Suprapubic skin (tissue), 4 donors: Measurements from ENCODE around the gene TDP1. TPM values are rescaled to one million over a fixed set of nuclear protein-coding genes. Genes with fewer than 3 reads are reported as not detected.
A peak's percentile ranks its signal among the peaks of the same experiment; 100 is the strongest.

Experiments
- DNase-seq, 2 donors: peaks; one replicate each; pipeline ENCODE4 v3.0.0-alpha.2; 2019; ENCODE audit warnings: low spot score in 2 of 2
- H3K27ac ChIP-seq: fragments of 200-600 bp; sonication (generic); one replicate; pipeline ENCODE4 v1.5.1; 2019
- H3K27me3 ChIP-seq: fragments of 200-600 bp; sonication (generic); one replicate; pipeline ENCODE4 v1.5.1; 2019
- H3K36me3 ChIP-seq: fragments of 200-600 bp; sonication (generic); one replicate; pipeline ENCODE4 v1.5.1; 2019
- H3K4me1 ChIP-seq: fragments of 200-600 bp; sonication (generic); one replicate; pipeline ENCODE4 v1.5.1; 2019
- H3K4me3 ChIP-seq: fragments of 200-600 bp; sonication (generic); one replicate; pipeline ENCODE4 v1.5.1; 2019; ENCODE audit warnings: mild to moderate bottlenecking
- H3K9me3 ChIP-seq: fragments of 200-600 bp; sonication (generic); one replicate; pipeline ENCODE4 v1.5.1; 2019
- CTCF ChIP-seq, 2 donors: fragments of 200-600 bp in 1 of 2; fragments of 450-650 bp in 1 of 2; sonication (generic) in 1 of 2; IDR thresholded peaks; one replicate each; pipeline ENCODE4 v1.5.1; 2016 to 2019; ENCODE audit warnings: antibody characterized with exemption in 2 of 2, mild to moderate bottlenecking in 1 of 2, moderate library complexity in 1 of 2
- EP300 ChIP-seq: sonication (generic); formaldehyde crosslinking; IDR thresholded peaks from one replicate; pipeline ENCODE4 v1.6.1; 2017; ENCODE audit warnings: antibody characterized with exemption
- POLR2A ChIP-seq, 2 donors: fragments of 450-650 bp; IDR thresholded peaks; one replicate each; pipeline ENCODE4 v1.6.1; 2017; ENCODE audit warnings: antibody characterized with exemption in 2 of 2, mild to moderate bottlenecking in 2 of 2, moderate library complexity in 2 of 2
- POLR2AphosphoS5 ChIP-seq, 3 donors: sonication (generic); formaldehyde crosslinking; IDR thresholded peaks; one replicate each; pipeline ENCODE4 v1.6.1; 2017; ENCODE audit warnings: antibody characterized with exemption in 3 of 3
- WGBS: methylation state at CpG from one replicate; pipeline ENCODE4 v1.1.5; 2018; 5-methylcytosine and 5-hydroxymethylcytosine counted together
- total RNA-seq, 4 donors: library from RNA; depleted of rRNA; stranded (reverse); fragments of >200 nt; gene quantifications; one replicate each; pipeline ENCODE4 v1.1.0, GENCODE V29; 2016

TDP1 gene
- total RNA-seq, 4 donors from 2014 or later: 10.8 to 25.8 (median 18.1) TPM

GRCh38 chr14:89956661-89957009, 908 bp downstream of the TDP1 start:
- TF ChIP-seq POLR2A (IDR thresholded peaks at IDR 0.05) (no peak), EP300 (no peak), CTCF (IDR thresholded peaks at IDR 0.05) (no peak), POLR2AphosphoS5 (IDR thresholded peaks at IDR 0.05) (peak in 1 of 3 donors; percentile 2)
- Histone ChIP-seq H3K4me3 (peak overlapping the region; percentile 82), H3K27me3 (no peaks in the 10 kb centered on the region), H3K36me3 (no peaks in the 10 kb centered on the region), H3K4me1 (peaks cover 23% of the 10 kb centered on the region), H3K9me3 (no peaks in the 10 kb centered on the region), H3K27ac (peak overlapping the region; percentile 93)
- DNase-seq: no peak
- 31% methylated on average over 15 of the region's 15 CpGs for WGBS

GRCh38 chr14:89957376-89957775, 1.6 kb downstream of the TDP1 start:
- H3K36me3 ChIP-seq: no peaks in the 10 kb centered on the region
- H3K27ac ChIP-seq: no peak overlapping the region
- TF ChIP-seq CTCF (IDR thresholded peaks at IDR 0.05): no peak
- no peak for TF ChIP-seq POLR2AphosphoS5 (IDR thresholded peaks at IDR 0.05)
- no peak for TF ChIP-seq EP300
- no peak for TF ChIP-seq POLR2A (IDR thresholded peaks at IDR 0.05)
- peaks cover 23% of the 10 kb centered on the region for H3K4me1 ChIP-seq
- H3K4me3 ChIP-seq: no peak overlapping the region
- WGBS: 89% methylated on average over 1 of the region's 1 CpG
- H3K27me3 ChIP-seq: no peaks in the 10 kb centered on the region
- DNase-seq: no peak
- no peaks in the 10 kb centered on the region for H3K9me3 ChIP-seq

GRCh38 chr14:89957791-89958190, 2.1 kb downstream of the TDP1 start:
- Histone ChIP-seq H3K36me3 (no peaks in the 10 kb centered on the region), H3K4me1 (peaks cover 23% of the 10 kb centered on the region), H3K27me3 (no peaks in the 10 kb centered on the region), H3K27ac (no peak overlapping the region), H3K9me3 (no peaks in the 10 kb centered on the region), H3K4me3 (no peak overlapping the region)
- WGBS: 89% methylated on average over 7 of the region's 8 CpGs
- TF ChIP-seq EP300: no peak
- TF ChIP-seq POLR2A (IDR thresholded peaks at IDR 0.05): no peak
- no peak for TF ChIP-seq POLR2AphosphoS5 (IDR thresholded peaks at IDR 0.05)
- TF ChIP-seq CTCF (IDR thresholded peaks at IDR 0.05): no peak
- DNase-seq: no peak

GRCh38 chr14:89958966-89959365, 3.2 kb downstream of the TDP1 start:
- DNase-seq: no peak
- WGBS: 73% methylated on average over 1 of the region's 1 CpG
- Histone ChIP-seq H3K9me3 (no peaks in the 10 kb centered on the region), H3K27me3 (no peaks in the 10 kb centered on the region), H3K4me3 (no peak overlapping the region), H3K27ac (no peak overlapping the region), H3K4me1 (peaks cover 18% of the 10 kb centered on the region), H3K36me3 (peaks cover 10% of the 10 kb centered on the region)
- TF ChIP-seq POLR2AphosphoS5 (IDR thresholded peaks at IDR 0.05): no peak
- no peak for TF ChIP-seq EP300
- TF ChIP-seq POLR2A (IDR thresholded peaks at IDR 0.05): no peak
- no peak for TF ChIP-seq CTCF (IDR thresholded peaks at IDR 0.05)

- no peak for DNase-seq
- WGBS: 84% methylated on average over 3 of the region's 3 CpGs
- Histone ChIP-seq H3K27ac (no peak overlapping the region), H3K36me3 (peaks cover 12% of the 10 kb centered on the region), H3K4me3 (no peak overlapping the region), H3K9me3 (no peaks in the 10 kb centered on the region), H3K27me3 (no peaks in the 10 kb centered on the region), H3K4me1 (peaks cover 14% of the 10 kb centered on the region)
- TF ChIP-seq EP300: no peak
- TF ChIP-seq POLR2A (IDR thresholded peaks at IDR 0.05): no peak
- no peak for TF ChIP-seq POLR2AphosphoS5 (IDR thresholded peaks at IDR 0.05)
- TF ChIP-seq CTCF (IDR thresholded peaks at IDR 0.05): no peak
Measured at GRCh38 chr14:89959853-89960445, 4.2 kb downstream of the TDP1 start.
